ENCODE measurements around the gene G6PC1. TPM values are rescaled to one million over a fixed set of nuclear protein-coding genes. Genes with fewer than 3 reads are reported as not detected.

G6PC1 gene
- total RNA-seq, 2 experiments from 2014 or later, result not detected

GRCh38 chr17:42901535-42902229, 1.1 kb downstream of the G6PC1 start:
- Mint-ChIP-seq H3K4me3 (no peak overlapping the region), H3K27me3 (peaks cover 6% of the 10 kb centered on the region), H3K36me3 (ENCODE audit: low read depth) (no peaks in the 10 kb centered on the region), H3K9me3 (no peaks in the 10 kb centered on the region), H3K4me1 (ENCODE audit: low read depth) (no peaks in the 10 kb centered on the region), H3K27ac (no peak overlapping the region)
- intact Hi-C loops (cut with micrococcal nuclease), result no loop called here
- TF ChIP-seq CTCF (IDR thresholded peaks at IDR 0.05), result no peak
- POLR2A ChIA-PET, result no interaction called here
- DNase-seq (no peak), ATAC-seq (no peak)
- CTCF ChIA-PET, result no interaction called here

GRCh38 chr17:42904110-42904469, 3.5 kb downstream of the G6PC1 start:
- Mint-ChIP-seq H3K27ac (no peak overlapping the region), H3K27me3 (peaks cover 5% of the 10 kb centered on the region), H3K4me3 (no peak overlapping the region), H3K36me3 (ENCODE audit: low read depth) (no peaks in the 10 kb centered on the region), H3K9me3 (no peaks in the 10 kb centered on the region), H3K4me1 (ENCODE audit: low read depth) (no peaks in the 10 kb centered on the region)
- DNase-seq (no peak), ATAC-seq (no peak)
- POLR2A ChIA-PET, result interaction anchor here (0.5 to 0.9 kb wide), 2 partner anchors 70 to 81 kb away, joined by 3 read pairs; no protein-coding TSS in a partner anchor
- intact Hi-C loops (cut with micrococcal nuclease), result no loop called here
- TF ChIP-seq CTCF (IDR thresholded peaks at IDR 0.05), result no peak
- CTCF ChIA-PET, result no interaction called here

GRCh38 chr17:42906772-42907446, 6.3 kb downstream of the G6PC1 start:
- DNase-seq, result no peak
- CTCF ChIA-PET, result no interaction called here
- TF ChIP-seq CTCF (IDR thresholded peaks at IDR 0.05), result no peak
- intact Hi-C loops (cut with micrococcal nuclease), result no loop called here
- POLR2A ChIA-PET, result interaction anchor here (0.6 kb wide), 1 partner anchor 31 kb away, joined by 5 read pairs; no protein-coding TSS in a partner anchor
- H3K4me3 Mint-ChIP-seq, result no peak overlapping the region
- H3K36me3 Mint-ChIP-seq (ENCODE audit: low read depth), result no peaks in the 10 kb centered on the region
- no peaks in the 10 kb centered on the region for H3K4me1 Mint-ChIP-seq (ENCODE audit: low read depth)
- ATAC-seq, result no peak
- no peak overlapping the region for H3K27ac Mint-ChIP-seq
- H3K27me3 Mint-ChIP-seq, result peaks cover 10% of the 10 kb centered on the region
- H3K9me3 Mint-ChIP-seq, result no peaks in the 10 kb centered on the region

GRCh38 chr17:42908872-42909700, 8.5 kb downstream of the G6PC1 start:
- no peaks in the 10 kb centered on the region for H3K4me1 Mint-ChIP-seq (ENCODE audit: low read depth)
- peaks cover 7% of the 10 kb centered on the region for H3K27me3 Mint-ChIP-seq
- CTCF ChIA-PET, result no interaction called here
- TF ChIP-seq CTCF (IDR thresholded peaks at IDR 0.05), result no peak
- intact Hi-C loops (cut with micrococcal nuclease), result no loop called here
- no peaks in the 10 kb centered on the region for H3K36me3 Mint-ChIP-seq (ENCODE audit: low read depth)
- DNase-seq (no peak), ATAC-seq (no peak)
- H3K9me3 Mint-ChIP-seq, result no peaks in the 10 kb centered on the region
- no peak overlapping the region for H3K4me3 Mint-ChIP-seq
- POLR2A ChIA-PET, result no interaction called here
- no peak overlapping the region for H3K27ac Mint-ChIP-seq

All from activated CD8-positive, alpha-beta T cell treated with anti-CD3 and anti-CD28 coated beads for 36 hours (primary cell).